Activated CD4-positive, alpha-beta T cell treated with anti-CD3 and anti-CD28 coated beads, Interleukin-2, amount 50 U/mL, for 4 hours (primary cell): ENCODE data around the gene ZKSCAN8.

Source experiments
- DNase-seq, 2 experiments: peaks; one replicate each; pipeline ENCODE4 v3.0.0-alpha.2; 2020

ZKSCAN8 gene

GRCh38 chr6:28207510-28208110, 65.9 kb downstream of the ZKSCAN8 start:
- no peak for DNase-seq

- no peak for DNase-seq
Measured at GRCh38 chr6:28208111-28208659, 66.5 kb downstream of the ZKSCAN8 start.
